Natural killer cell (primary cell): ENCODE measurements around the gene CACNB4. TPM values are rescaled to one million over a fixed set of nuclear protein-coding genes. Genes with fewer than 3 reads are reported as not detected.

Experiments used
- ATAC-seq, 3 donors: fragments of 150-1000 bp in 2 of 3; fragments of 200-7000 bp in 1 of 3; cut with Tn5 transposase; 1 replicate in 1 of 3; 2 replicates in 2 of 3; pipeline ENCODE4 v1.10.0; 2021; ENCODE audit warnings: mild to moderate bottlenecking in 2 of 3, moderate library complexity in 2 of 3
- DNase-seq, 2 donors: peaks; one replicate each; pipeline versions ENCODE4 v3.0.0 to v3.0.0-alpha.2; 2013 to 2021; ENCODE audit warnings: mixed read lengths in 1 of 2
- H3K27ac ChIP-seq: one replicate; pipeline ENCODE4 v1.5.1; 2013; ENCODE audit warnings: mild to moderate bottlenecking, low read length
- H3K27me3 ChIP-seq: one replicate; pipeline ENCODE4 v1.6.1; 2013; ENCODE audit warnings: low read length; ENCODE audit not compliant: control insufficient read depth, insufficient read depth
- H3K36me3 ChIP-seq: one replicate; pipeline ENCODE4 v1.6.1; 2013; ENCODE audit warnings: low read length; ENCODE audit not compliant: control insufficient read depth, insufficient read depth
- H3K4me1 ChIP-seq: one replicate; pipeline ENCODE4 v1.6.1; 2013; ENCODE audit warnings: low read length; ENCODE audit not compliant: control insufficient read depth, insufficient read depth
- H3K4me3 ChIP-seq: one replicate; pipeline ENCODE4 v1.5.1; 2013; ENCODE audit warnings: low read length
- H3K9me3 ChIP-seq: one replicate; pipeline ENCODE4 v1.6.1; 2013; ENCODE audit warnings: low read length; ENCODE audit not compliant: control insufficient read depth, insufficient read depth
- H3K27ac Mint-ChIP-seq, 2 donors: one replicate each; pipeline ENCODE4 v1.8.0; 2022; ENCODE audit warnings: mild to moderate bottlenecking in 2 of 2, mixed read lengths in 2 of 2, moderate library complexity in 1 of 2
- H3K27me3 Mint-ChIP-seq, 2 donors: one replicate each; pipeline ENCODE4 v1.8.0; 2022; ENCODE audit warnings: low read depth in 2 of 2, mixed read lengths in 2 of 2
- H3K36me3 Mint-ChIP-seq: one replicate; pipeline ENCODE4 v1.8.0; 2022; ENCODE audit warnings: mixed read lengths
- H3K4me1 Mint-ChIP-seq, 2 donors: one replicate each; pipeline ENCODE4 v1.8.0; 2022; ENCODE audit warnings: mixed read lengths in 2 of 2
- H3K4me3 Mint-ChIP-seq: one replicate; pipeline ENCODE4 v1.8.0; 2022; ENCODE audit warnings: mild to moderate bottlenecking, moderate library complexity, mixed read lengths
- H3K9me3 Mint-ChIP-seq, 2 donors: one replicate each; pipeline ENCODE4 v1.8.0; 2022; ENCODE audit warnings: mixed read lengths in 2 of 2
- CTCF ChIP-seq: fragments of 200-600 bp; IDR thresholded peaks from one replicate; pipeline ENCODE4 v1.8.0; 2022; ENCODE audit warnings: antibody characterized with exemption
- WGBS: methylation state at CpG from one replicate; pipeline ENCODE4 v1.1.7; 2013; ENCODE audit warnings: missing lambda C conversion rate; ENCODE audit not compliant: insufficient coverage; 5-methylcytosine and 5-hydroxymethylcytosine counted together
- intact Hi-C: fragments of 100-400 bp; cut with micrococcal nuclease; formaldehyde crosslinking; loops from one replicate; pipeline ENCODE4 v1.14.2; 2022
- total RNA-seq, 4 donors: library from RNA; stranded (reverse); fragments of 120-200 nt in 1 of 4; gene quantifications; one replicate each; pipeline versions ENCODE4 v1.2.3 to v1.2.4, GENCODE V29; 2013 to 2022

Gene CACNB4
- total RNA-seq, 3 donors from 2014 or later (not counting 1 experiment from before 2014, with no cell fraction given), result 0.56 to 0.93 (median 0.73) TPM

GRCh38 chr2:151937966-151938365 lies 160.9 kb downstream of the CACNB4 start:
- no peaks in the 10 kb centered on the region for H3K4me1 ChIP-seq
- no peak for TF ChIP-seq CTCF
- peaks cover 4 to 5% of the 10 kb centered on the region in 2 donors for H3K9me3 Mint-ChIP-seq
- DNase-seq (no peak), ATAC-seq (no peak)
- peaks cover 2 to 8% of the 10 kb centered on the region in 2 donors for H3K27me3 Mint-ChIP-seq
- H3K4me3 ChIP-seq, result no peak overlapping the region
- H3K27ac ChIP-seq, result no peak overlapping the region
- H3K4me3 Mint-ChIP-seq, result no peak overlapping the region
- H3K36me3 ChIP-seq, result no peaks in the 10 kb centered on the region
- H3K36me3 Mint-ChIP-seq, result no peaks in the 10 kb centered on the region
- no peaks in the 10 kb centered on the region for H3K27me3 ChIP-seq
- no peak overlapping the region for H3K27ac Mint-ChIP-seq
- intact Hi-C loops, result no loop called here
- no peaks in the 10 kb centered on the region for H3K9me3 ChIP-seq
- H3K4me1 Mint-ChIP-seq, result no peaks in the 10 kb centered on the region

- Mint-ChIP-seq H3K4me1 (no peaks in the 10 kb centered on the region), H3K36me3 (no peaks in the 10 kb centered on the region), H3K27me3 (peaks cover 2 to 8% of the 10 kb centered on the region in 2 donors), H3K27ac (no peak overlapping the region), H3K9me3 (peaks cover 0 to 2% of the 10 kb centered on the region in 2 donors), H3K4me3 (no peak overlapping the region)
- no peaks in the 10 kb centered on the region for H3K36me3 ChIP-seq
- no peak overlapping the region for H3K4me3 ChIP-seq
- no peaks in the 10 kb centered on the region for H3K27me3 ChIP-seq
- 91% methylated on average over 3 of the region's 4 CpGs for WGBS
- TF ChIP-seq CTCF, result no peak
- no peaks in the 10 kb centered on the region for H3K9me3 ChIP-seq
- no peak for ATAC-seq
- H3K27ac ChIP-seq, result no peak overlapping the region
- no peaks in the 10 kb centered on the region for H3K4me1 ChIP-seq
- intact Hi-C loops, result no loop called here
- no peak for DNase-seq
Measured at GRCh38 chr2:151936626-151937025, 162.2 kb downstream of the CACNB4 start.

GRCh38 chr2:151933266-151933804 lies 165.5 kb downstream of the CACNB4 start:
- no peak overlapping the region for H3K4me3 Mint-ChIP-seq
- no peaks in the 10 kb centered on the region for H3K36me3 Mint-ChIP-seq
- H3K27ac ChIP-seq, result no peak overlapping the region
- H3K4me1 ChIP-seq, result no peaks in the 10 kb centered on the region
- no peaks in the 10 kb centered on the region for H3K4me1 Mint-ChIP-seq
- no peaks in the 10 kb centered on the region for H3K36me3 ChIP-seq
- ATAC-seq, result no peak
- TF ChIP-seq CTCF, result no peak
- H3K9me3 Mint-ChIP-seq, result no peaks in the 10 kb centered on the region
- no peak overlapping the region for H3K4me3 ChIP-seq
- intact Hi-C loops, result no loop called here
- DNase-seq, result no peak
- H3K9me3 ChIP-seq, result no peaks in the 10 kb centered on the region
- no peaks in the 10 kb centered on the region for H3K27me3 ChIP-seq
- no peak overlapping the region for H3K27ac Mint-ChIP-seq
- peaks cover 0 to 17% of the 10 kb centered on the region in 2 donors for H3K27me3 Mint-ChIP-seq

GRCh38 chr2:151931756-151932155 lies 167.1 kb downstream of the CACNB4 start:
- Mint-ChIP-seq H3K27me3 (peaks cover 5 to 28% of the 10 kb centered on the region in 2 donors), H3K4me1 (no peaks in the 10 kb centered on the region), H3K9me3 (no peaks in the 10 kb centered on the region), H3K27ac (no peak overlapping the region), H3K36me3 (no peaks in the 10 kb centered on the region), H3K4me3 (no peak overlapping the region)
- DNase-seq, result no peak
- Histone ChIP-seq H3K36me3 (no peaks in the 10 kb centered on the region), H3K4me1 (no peaks in the 10 kb centered on the region), H3K27ac (no peak overlapping the region), H3K4me3 (no peak overlapping the region), H3K27me3 (no peaks in the 10 kb centered on the region), H3K9me3 (no peaks in the 10 kb centered on the region)
- no peak for TF ChIP-seq CTCF
- no peak for ATAC-seq
- intact Hi-C loops, result no loop called here
- WGBS, result no CpG with 5 or more reads among the region's 1 CpG
